ENCODE measurements around the gene ACBD4.
"Not testable (repeated sequence)": the region's sequence is repeated elsewhere in the genome, so short reads cannot be mapped to it uniquely, and the experiment has no call there.

Gene ACBD4

DNA sequence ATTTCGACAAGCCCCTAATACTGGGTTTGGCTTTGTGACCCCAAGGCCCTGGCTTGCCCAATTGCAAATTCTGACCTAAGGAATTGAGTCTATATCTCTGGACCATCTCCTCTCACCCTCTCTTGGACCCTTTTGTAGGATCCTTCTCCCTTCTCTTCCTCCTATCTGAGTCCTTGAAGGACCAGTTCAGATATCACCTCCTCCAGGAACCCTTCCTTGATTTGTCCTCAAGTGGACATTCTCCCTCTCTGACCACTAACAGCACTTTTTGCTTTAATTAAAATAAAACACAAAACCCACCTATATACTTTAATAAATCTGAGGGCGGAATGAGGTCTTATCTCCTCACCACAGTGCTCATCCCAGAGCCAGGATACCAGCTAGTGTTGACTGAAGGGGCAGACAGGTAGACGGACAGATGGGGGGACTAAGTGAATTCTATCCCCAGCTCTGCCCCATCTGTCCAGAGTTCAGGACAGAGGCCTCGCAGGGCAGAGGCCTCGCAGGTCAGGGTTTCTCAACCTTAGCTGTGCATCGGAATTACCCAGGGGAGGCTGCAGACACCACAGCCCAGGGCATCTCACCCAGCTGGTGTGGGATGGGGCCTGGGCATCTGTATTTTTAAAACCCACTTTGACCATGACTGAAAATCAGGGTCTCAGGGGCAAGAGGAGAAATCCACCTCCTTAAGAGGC, 12.3 kb upstream of the ACBD4 start:
- Histone ChIP-seq H3K9me3 (no peaks in the 10 kb centered on the region), H3K4me3 (ENCODE audit: low read depth in 1 of 2, low read length in 1 of 2) (no peak overlapping the region), H3K27ac (no peak overlapping the region), H3K27me3 (peaks cover 30% of the 10 kb centered on the region), H3K36me3 (no peaks in the 10 kb centered on the region), H3K4me1 (ENCODE audit: control insufficient read depth in 1 of 2, insufficient read depth in 1 of 2, low read depth in 1 of 2, low read length in 1 of 2) (peaks cover 15 to 17% of the 10 kb centered on the region in 2 experiments)
- TF ChIP-seq, protein P1, sequence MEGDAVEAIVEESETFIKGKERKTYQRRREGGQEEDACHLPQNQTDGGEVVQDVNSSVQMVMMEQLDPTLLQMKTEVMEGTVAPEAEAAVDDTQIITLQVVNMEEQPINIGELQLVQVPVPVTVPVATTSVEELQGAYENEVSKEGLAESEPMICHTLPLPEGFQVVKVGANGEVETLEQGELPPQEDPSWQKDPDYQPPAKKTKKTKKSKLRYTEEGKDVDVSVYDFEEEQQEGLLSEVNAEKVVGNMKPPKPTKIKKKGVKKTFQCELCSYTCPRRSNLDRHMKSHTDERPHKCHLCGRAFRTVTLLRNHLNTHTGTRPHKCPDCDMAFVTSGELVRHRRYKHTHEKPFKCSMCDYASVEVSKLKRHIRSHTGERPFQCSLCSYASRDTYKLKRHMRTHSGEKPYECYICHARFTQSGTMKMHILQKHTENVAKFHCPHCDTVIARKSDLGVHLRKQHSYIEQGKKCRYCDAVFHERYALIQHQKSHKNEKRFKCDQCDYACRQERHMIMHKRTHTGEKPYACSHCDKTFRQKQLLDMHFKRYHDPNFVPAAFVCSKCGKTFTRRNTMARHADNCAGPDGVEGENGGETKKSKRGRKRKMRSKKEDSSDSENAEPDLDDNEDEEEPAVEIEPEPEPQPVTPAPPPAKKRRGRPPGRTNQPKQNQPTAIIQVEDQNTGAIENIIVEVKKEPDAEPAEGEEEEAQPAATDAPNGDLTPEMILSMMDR (IDR thresholded peaks at IDR 0.05) = no peak

DNA sequence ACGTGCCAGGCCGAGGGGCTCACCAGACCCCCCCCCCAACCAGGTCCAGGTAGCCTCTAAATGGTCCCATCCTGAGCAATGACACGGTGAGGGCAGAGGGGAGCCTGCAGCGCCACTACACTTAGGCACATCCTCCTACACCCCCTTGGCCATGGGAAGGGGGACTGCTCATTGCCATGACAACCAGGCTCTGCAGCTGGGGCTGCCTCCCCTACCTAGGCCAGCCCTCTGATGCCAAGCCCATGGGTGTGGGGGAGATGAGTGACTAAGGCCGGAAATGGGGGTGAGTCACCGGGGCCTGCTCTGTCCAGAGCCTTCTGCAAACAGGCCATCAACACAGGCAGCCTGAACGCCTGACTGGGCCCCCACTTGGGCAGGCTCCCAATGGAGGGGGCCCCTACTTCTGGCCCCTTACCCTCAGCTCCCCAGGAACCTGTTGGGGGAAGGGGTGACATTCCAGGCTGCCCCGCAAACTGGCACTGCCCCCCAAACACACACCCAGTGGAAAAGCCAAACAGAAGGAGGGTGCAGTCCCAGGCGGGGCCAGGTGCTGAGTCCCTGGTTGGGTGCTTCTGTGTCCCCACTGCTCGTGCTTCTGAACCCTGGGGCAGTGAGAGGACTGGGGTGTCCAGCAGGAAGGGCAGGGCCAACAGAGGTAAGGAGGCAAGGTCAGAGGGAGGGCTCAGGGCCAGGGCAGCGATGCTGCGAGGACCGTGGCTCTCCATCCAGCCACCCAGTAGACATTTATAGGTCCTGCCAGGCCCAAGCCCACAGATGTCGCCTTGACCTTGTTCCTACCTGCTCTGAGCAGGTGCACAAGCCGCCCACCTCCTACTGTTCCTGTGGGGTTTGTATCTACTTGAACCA, 11.3 kb upstream of the ACBD4 start:
- Histone ChIP-seq H3K27ac (no peak overlapping the region), H3K36me3 (no peaks in the 10 kb centered on the region), H3K27me3 (peaks cover 30% of the 10 kb centered on the region), H3K9me3 (no peaks in the 10 kb centered on the region), H3K4me1 (ENCODE audit: control insufficient read depth in 1 of 2, insufficient read depth in 1 of 2, low read depth in 1 of 2, low read length in 1 of 2) (peaks cover 15 to 19% of the 10 kb centered on the region in 2 experiments), H3K4me3 (ENCODE audit: low read depth in 1 of 2, low read length in 1 of 2) (no peak overlapping the region)
- TF ChIP-seq, protein P1 (IDR thresholded peaks at IDR 0.05) = no peak

DNA sequence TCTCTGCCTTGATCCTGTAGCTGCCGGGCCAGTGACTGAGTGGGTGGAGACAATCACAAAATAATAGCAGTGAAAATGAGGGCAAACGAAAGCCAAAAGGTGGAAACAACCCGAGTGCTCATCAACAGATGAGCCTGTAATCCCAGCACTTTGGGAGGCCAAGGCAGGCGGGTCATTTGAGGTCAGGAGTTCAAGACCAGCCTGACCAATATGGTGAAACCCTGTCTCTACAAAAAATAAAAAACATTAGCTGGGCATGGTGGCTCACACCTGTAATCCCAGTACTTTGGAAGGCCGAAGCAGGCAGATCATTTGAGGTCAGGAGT, 10.7 kb upstream of the ACBD4 start:
- not testable (repeated sequence) for H3K27ac ChIP-seq; H3K4me3 ChIP-seq (ENCODE audit: low read depth in 1 of 2, low read length in 1 of 2); H3K36me3 ChIP-seq; H3K9me3 ChIP-seq
- Histone ChIP-seq H3K4me1 (ENCODE audit: control insufficient read depth in 1 of 2, insufficient read depth in 1 of 2, low read depth in 1 of 2, low read length in 1 of 2) (peaks cover 15 to 19% of the 10 kb centered on the region in 2 experiments), H3K27me3 (peaks cover 28% of the 10 kb centered on the region)

DNA sequence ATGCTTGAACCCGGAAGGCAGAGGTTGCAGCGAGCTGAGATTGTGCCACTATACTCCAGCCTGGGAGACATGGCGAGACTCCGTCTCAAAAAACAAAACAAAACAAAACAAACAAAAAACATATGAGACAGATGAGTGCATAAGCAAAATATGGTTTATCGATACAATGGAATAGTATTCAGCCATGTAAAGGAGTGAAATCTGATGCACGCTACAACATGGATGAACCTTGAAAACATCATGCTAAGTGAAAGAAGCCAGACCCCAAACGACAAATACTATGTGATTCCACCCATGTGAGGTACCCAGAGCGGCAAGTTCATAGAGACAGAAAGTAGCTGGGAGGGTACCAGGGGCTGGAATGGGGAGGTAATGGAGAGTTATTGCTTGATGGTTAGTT, 10.0 kb upstream of the ACBD4 start:
- H3K4me3 ChIP-seq (ENCODE audit: low read depth in 1 of 2, low read length in 1 of 2) = no peak overlapping the region
- peaks cover 15 to 19% of the 10 kb centered on the region in 2 experiments for H3K4me1 ChIP-seq (ENCODE audit: control insufficient read depth in 1 of 2, insufficient read depth in 1 of 2, low read depth in 1 of 2, low read length in 1 of 2)
- no peaks in the 10 kb centered on the region for H3K9me3 ChIP-seq
- H3K27ac ChIP-seq = no peak overlapping the region
- H3K27me3 ChIP-seq = peaks cover 20% of the 10 kb centered on the region
- TF ChIP-seq, protein P1 (IDR thresholded peaks at IDR 0.05) = no peak
- no peaks in the 10 kb centered on the region for H3K36me3 ChIP-seq

DNA sequence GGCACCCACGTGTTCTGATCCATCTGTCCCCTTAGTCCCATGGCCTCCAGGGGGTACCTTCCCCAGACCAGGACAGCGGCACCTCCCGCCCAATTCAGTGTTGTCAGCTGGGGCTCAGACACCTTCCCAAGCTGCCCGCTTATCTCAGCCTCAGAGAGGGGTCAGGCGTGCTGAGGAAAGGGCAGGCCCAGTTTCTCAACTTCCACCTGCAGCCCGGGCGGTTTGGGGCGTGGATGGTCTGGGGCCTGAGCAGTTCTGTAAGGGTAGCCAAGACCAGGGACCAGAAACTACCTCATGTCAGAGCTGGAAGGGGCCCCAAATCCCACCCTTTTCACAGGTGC, 8.3 kb upstream of the ACBD4 start:
- H3K27me3 ChIP-seq = peaks cover 10% of the 10 kb centered on the region
- no peak overlapping the region for H3K4me3 ChIP-seq (ENCODE audit: low read depth in 1 of 2, low read length in 1 of 2)
- TF ChIP-seq, protein P1 (IDR thresholded peaks at IDR 0.05) = no peak
- H3K4me1 ChIP-seq (ENCODE audit: control insufficient read depth in 1 of 2, insufficient read depth in 1 of 2, low read depth in 1 of 2, low read length in 1 of 2) = peaks cover 22 to 27% of the 10 kb centered on the region in 2 experiments
- no peak overlapping the region for H3K27ac ChIP-seq
- no peaks in the 10 kb centered on the region for H3K9me3 ChIP-seq
- H3K36me3 ChIP-seq = no peaks in the 10 kb centered on the region

Data from neutrophil (primary cell).